OCI-LY3 (cell line): ENCODE measurements around the gene COMMD1.

ENCODE experiments used
- EZH2phosphoT487 ChIP-seq: fragments of 200-600 bp; shearing (Covaris generic); IDR thresholded peaks from 2 replicates; pipeline ENCODE4 v1.6.1; 2018; ENCODE audit warnings: antibody characterized with exemption, mixed run types, low read depth
- TF ChIP-seq, protein P1 (sequence below): fragments of 200-600, 300-600 bp; sonication (generic); IDR thresholded peaks from 2 replicates; pipeline ENCODE4 v1.5.1; 2014; ENCODE audit warnings: antibody characterized with exemption, low read length, low read depth

DNA sequence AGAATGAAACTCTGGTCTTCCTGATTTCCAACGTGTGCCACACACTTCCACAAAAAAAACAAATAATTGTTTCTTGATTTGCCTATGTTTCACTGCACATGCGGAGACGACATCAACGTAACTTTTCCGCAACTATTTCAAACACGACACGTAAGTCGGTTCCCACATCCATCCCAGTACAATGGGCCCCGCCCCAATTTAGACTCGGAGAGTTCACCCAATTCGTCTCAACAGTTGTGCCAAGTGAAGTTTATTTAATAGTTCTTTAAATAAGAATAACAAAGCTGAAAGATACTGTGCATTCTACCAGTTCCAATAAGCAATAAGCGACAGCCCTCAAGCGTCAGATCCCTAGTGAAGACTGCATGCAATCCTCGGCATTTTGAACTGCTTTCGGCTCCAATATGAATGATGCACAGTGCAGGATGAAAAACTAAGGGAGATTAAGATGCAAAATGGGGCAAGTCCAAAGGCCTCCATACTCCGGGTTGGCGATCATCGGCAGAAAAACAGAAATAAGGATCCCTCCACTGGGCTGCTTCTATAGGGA lies 17.7 kb upstream of the COMMD1 start:
- TF ChIP-seq, protein P1, sequence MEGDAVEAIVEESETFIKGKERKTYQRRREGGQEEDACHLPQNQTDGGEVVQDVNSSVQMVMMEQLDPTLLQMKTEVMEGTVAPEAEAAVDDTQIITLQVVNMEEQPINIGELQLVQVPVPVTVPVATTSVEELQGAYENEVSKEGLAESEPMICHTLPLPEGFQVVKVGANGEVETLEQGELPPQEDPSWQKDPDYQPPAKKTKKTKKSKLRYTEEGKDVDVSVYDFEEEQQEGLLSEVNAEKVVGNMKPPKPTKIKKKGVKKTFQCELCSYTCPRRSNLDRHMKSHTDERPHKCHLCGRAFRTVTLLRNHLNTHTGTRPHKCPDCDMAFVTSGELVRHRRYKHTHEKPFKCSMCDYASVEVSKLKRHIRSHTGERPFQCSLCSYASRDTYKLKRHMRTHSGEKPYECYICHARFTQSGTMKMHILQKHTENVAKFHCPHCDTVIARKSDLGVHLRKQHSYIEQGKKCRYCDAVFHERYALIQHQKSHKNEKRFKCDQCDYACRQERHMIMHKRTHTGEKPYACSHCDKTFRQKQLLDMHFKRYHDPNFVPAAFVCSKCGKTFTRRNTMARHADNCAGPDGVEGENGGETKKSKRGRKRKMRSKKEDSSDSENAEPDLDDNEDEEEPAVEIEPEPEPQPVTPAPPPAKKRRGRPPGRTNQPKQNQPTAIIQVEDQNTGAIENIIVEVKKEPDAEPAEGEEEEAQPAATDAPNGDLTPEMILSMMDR: no peak
- TF ChIP-seq EZH2phosphoT487: no peak
